GF-D8 (cell line): ENCODE measurements around the gene TBC1D19.
"Not testable (repeated sequence)": the region's sequence is repeated elsewhere in the genome, so short reads cannot be mapped to it uniquely, and the experiment has no call there.

Experiments
- DNase-seq: peaks from one replicate; lab custom pipeline; 2025; lab: John Stamatoyannopoulos, UW

Gene TBC1D19

DNA sequence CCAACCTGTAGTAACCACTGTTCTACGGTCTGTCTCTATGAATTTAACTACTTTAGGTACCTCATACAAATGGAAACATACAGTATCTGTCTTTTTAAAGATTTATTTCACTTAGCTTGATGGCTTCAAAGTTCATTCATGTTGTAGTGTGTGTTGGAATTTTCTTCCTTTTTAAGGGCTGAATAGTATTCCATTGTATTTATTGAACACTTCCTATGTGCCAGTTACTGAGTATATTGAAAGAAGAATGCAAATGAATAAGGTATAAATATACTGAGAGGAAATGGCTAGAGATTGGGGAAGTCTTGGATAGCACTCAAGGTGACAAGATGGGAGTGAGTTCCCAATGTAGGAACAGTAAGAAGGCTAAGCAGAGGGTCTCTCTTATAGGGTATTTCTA is 17.3 kb downstream of the TBC1D19 start:
- DNase-seq, result no peak

GRCh38 chr4:26607776-26608175 is 23.9 kb downstream of the TBC1D19 start:
- no peak for DNase-seq

- DNase-seq, result peak; percentile 87
Measured at GRCh38 chr4:26609391-26609790, 25.5 kb downstream of the TBC1D19 start.

DNA sequence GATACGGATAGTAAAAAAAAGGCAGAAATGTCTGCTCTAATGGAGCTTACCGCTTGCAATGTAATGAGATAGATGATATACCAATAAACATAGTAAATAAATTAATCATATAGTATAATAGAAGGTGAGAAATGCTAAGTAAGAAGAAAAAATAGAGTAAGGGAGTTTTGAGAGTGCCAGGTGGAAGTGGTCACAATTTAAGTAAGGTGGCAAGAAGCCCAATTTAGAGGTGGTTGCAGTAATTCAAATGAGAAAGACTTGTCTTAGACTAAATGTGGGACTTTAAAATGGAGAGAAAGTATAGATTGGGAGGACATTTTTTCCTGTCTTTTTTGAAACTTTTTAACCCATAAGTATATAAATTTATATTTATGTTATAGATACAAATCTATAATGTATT is 26.0 kb downstream of the TBC1D19 start:
- DNase-seq, result no peak

- no peak for DNase-seq
Measured at GRCh38 chr4:26611372-26611771, 27.5 kb downstream of the TBC1D19 start.

DNA sequence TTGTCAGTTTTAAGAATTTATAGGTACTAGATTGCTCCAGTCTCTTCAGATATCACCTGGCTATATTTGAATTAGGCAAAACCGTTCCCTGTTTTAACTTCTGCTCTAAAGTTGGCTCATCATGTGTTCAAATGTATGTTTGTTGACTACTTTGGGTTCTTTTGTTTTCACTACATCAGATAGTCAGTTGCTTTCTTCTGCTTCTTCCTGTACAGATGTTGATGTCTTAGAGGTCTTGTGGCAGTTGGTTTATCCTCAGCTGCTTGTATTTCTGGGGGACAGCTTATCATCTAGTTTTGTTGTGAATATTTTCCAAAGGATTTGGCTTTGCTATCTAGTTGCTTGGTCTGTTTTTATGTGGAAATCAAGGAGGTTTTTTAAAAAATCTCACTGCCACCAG is 28.0 kb downstream of the TBC1D19 start:
- DNase-seq, result no peak

DNA sequence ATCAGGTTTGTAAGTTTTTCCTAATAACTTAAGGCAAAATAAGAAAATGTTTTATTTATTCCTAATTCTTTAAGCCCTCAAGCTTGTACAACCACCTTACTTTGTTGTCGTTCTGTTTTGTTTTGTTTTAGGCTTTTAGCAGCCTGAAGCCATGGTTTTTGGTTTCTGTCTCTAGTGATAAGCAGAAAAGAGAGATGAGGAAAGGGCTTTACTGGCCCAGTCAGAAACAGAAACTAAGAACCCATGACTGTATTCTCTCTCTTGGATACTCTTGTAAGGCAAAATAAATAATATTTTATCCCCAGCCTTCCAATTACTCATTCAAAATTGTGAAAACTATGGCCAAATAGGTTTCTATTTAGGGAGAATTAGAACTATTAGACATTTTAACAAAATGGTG is 29.4 kb downstream of the TBC1D19 start:
- DNase-seq, result no peak

GRCh38 chr4:26613735-26614134 is 29.9 kb downstream of the TBC1D19 start:
- DNase-seq, result no peak

DNA sequence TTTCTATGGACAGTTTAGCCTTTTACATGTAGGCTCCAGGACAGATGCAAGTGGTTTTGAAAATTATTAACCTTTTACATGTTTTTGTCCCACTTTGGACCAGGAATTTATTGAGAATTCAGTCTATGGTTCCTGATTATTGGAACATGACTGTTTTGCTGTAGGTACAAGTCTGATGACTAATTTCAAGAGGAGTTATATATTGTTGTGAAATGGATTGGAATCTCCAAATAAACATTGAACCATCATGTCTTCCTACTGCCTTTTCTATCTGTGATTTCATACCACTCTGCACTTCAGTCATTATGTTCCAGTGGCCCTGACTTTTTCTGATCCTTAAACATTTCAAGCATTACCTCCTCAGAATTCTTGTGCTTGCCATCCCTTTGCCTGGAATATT is 35.9 kb downstream of the TBC1D19 start:
- no peak for DNase-seq

DNA sequence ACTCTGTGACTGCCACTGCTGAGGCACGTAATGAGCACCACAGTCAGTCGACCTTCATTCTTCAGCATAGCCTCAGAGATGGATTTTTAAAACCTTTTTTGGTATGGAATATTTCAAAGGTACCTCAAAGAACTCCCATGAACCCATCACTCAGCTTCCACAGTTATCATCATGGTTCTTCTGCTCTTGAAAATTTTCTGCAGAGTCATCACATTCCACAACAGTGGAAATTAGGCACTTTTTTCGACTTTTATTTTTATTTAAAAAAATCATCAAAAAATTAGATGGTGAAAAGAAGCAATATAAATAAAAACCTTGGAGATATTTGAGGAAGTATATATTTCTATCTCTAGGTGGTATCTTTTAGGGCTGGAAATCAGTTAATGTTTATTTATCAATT is 37.5 kb downstream of the TBC1D19 start:
- no peak for DNase-seq

GRCh38 chr4:26622913-26623312 is 39.0 kb downstream of the TBC1D19 start:
- DNase-seq, result no peak

- DNase-seq, result not testable (repeated sequence)
Measured at GRCh38 chr4:26626658-26627057, 42.8 kb downstream of the TBC1D19 start.

GRCh38 chr4:26632916-26633315 is 49.0 kb downstream of the TBC1D19 start:
- DNase-seq, result no peak

- DNase-seq, result no peak
Measured at GRCh38 chr4:26634237-26634636, 50.4 kb downstream of the TBC1D19 start.

- DNase-seq, result no peak
Measured at GRCh38 chr4:26636458-26636857, 52.6 kb downstream of the TBC1D19 start.

DNA sequence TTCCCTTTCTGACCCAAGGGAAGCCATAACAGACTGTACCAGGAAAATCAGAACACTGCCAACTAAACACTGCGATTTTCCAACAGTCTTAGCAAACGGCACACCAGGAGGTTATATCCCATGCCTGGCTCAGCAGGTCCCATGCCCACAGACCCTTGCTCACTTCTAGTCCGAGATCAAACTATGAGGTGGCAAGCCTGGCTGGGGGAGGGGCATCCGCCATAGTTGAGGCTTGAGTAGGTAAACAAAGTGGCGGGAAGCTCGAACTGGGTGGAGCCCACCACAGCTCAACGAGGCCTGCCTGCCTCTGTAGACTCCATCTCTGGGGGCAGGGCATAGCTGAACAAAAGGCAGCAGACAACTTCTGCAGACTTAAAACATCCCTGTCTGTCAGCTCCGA is 56.8 kb downstream of the TBC1D19 start:
- DNase-seq, result not testable (repeated sequence)

DNA sequence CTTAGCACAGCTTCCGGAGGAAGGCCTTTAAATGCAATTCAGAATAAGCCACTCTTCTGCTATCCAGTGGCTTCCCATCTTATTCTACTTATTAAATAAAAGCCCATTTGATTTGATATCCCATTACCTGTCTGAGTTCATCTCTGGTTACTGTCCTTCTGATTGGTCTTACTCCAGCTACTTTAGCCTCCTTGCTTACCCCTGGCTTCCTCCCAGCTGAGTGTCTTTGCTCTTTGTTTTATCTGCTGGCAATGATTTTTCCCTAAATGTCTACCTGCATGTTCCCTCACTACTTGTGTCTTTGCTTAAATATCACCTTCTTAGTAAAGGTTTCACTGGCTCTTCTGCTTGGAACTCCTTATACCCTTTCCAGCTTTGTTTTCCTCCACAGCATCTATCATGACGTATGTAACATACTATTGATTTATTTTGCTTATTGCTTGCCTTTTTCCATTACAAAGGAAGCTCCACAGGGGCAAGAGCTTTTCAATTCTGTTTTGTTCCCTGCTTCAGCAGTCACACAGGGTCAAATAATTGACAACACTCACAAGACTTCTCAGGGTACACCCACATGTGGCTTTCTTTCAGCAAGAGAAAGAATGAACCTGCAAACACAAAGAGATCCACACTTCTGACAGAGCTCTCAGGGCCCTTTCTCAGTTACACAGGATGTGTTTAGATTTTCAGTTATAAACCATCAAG is 63.8 kb downstream of the TBC1D19 start:
- no peak for DNase-seq

DNA sequence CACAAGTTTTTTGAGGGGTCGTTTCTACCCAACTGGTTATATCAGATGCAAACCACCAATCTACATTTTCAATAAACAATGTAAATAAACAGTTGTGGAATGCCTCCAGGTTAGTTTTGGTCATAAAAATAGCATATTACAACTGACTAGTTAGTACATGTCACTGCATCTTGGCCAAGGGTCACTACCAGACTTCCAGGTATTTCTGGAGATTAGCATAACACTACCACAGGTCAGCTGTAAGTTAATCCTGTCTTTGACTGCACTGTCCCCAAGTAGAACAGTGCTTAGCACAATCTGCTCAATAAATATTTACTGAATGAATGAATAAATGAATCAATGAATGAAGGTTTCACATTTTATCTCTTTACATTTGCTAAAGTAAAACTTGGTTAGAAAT is 64.4 kb downstream of the TBC1D19 start:
- DNase-seq, result no peak

DNA sequence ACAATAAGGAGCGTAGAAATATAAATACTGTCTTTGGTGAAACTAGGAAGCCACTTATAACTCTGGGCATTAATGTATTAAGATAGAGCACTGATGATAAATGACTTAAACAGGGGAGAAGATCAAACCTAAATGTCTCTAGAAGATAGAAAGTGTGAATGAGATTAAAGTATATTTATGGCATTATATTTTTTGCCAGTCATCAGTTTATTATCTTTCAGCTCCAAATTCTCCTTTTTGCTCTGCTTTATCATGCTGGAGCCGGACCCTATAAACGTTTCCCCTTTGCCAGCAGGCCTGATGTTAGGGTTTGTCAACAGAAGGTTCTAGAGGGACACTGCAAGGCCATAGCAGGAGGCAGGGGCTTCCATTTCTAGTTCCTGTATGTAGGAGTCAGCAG is 76.4 kb downstream of the TBC1D19 start:
- no peak for DNase-seq

GRCh38 chr4:26663888-26664287 is 80.0 kb downstream of the TBC1D19 start:
- no peak for DNase-seq

GRCh38 chr4:26670903-26671537 is 87.1 kb downstream of the TBC1D19 start:
- DNase-seq, result no peak

DNA sequence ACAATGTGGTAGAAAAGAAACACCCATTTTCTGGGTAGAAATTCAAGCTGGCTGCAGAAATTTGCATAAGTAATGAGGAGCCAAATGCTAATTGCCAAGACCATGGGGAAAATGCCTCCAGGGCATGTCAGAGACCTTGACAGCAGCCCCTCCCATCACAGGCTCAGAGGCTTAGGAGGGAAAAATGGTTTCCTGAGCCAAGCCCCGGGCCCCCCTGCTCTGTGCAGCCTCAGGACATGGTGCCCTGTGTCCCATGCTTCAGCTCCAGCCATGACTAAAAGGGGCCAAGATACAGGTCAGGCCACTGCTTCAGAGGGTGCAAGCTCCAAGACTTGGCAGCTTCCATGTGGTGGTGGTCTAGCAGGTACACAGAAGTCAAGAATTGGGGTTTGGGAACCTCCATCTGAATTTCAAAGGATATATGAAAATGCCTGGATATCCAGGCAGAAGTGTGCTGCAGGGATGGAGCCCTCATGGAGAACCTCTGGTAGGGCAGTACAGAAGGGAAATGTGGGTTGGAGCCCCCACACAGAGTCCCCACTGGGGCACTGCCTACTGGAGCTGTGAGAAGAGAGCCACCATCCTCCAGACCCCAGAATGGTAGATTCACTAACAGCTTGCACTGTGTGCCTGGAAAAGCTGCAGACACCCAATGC is 95.3 kb downstream of the TBC1D19 start:
- not testable (repeated sequence) for DNase-seq

DNA sequence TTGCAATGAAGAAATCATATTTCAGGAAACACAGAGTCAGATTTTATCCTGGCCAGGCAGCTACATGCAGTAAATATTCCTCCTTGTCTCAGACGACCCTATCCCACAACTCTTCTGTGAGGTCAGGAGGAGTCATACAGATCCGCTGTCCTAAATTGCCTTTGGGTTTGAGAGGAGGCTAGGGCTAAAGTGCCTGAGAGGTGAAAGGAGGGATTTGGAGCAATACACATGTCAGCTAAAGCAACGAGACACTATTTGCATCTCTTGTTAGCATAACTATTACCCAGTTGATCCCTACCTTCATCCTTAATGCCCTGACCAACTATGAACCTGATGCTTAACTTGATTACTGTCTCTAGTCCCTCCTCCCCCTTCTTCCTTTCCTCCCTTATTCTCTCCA is 98.6 kb downstream of the TBC1D19 start:
- no peak for DNase-seq
